ENCODE data around the gene BAIAP2. TPM values are rescaled to one million over a fixed set of nuclear protein-coding genes. Genes with fewer than 3 reads are reported as not detected.

Gene BAIAP2
- total RNA-seq, 1 donor from 2014 or later: 139 TPM

GRCh38 chr17:80999536-81000333 lies 35.2 kb upstream of the BAIAP2 start:
- Histone ChIP-seq H3K36me3 (peaks cover 52% of the 10 kb centered on the region), H3K27ac (no peak overlapping the region), H3K27me3 (peaks cover 18% of the 10 kb centered on the region), H3K4me3 (no peak overlapping the region), H3K9me3 (no peaks in the 10 kb centered on the region), H3K4me1 (peaks cover 22% of the 10 kb centered on the region)
- ATAC-seq (no peak), DNase-seq (no peak)
- intact Hi-C loops (cut with DNase I): no loop called here
- TF ChIP-seq CTCF (IDR thresholded peaks at IDR 0.05): no peak

GRCh38 chr17:81000334-81000630 lies 34.7 kb upstream of the BAIAP2 start:
- TF ChIP-seq CTCF (IDR thresholded peaks at IDR 0.05): no peak
- peaks cover 22% of the 10 kb centered on the region for H3K4me1 ChIP-seq

GRCh38 chr17:81000631-81001357 lies 34.2 kb upstream of the BAIAP2 start:
- intact Hi-C loops (cut with DNase I): no loop called here

More at GRCh38 chr17:81000334-81000630, 34.7 kb upstream of the BAIAP2 start:
- H3K4me3 ChIP-seq: no peak overlapping the region
- no peak overlapping the region for H3K27ac ChIP-seq
- ATAC-seq (no peak), DNase-seq (no peak)
- peaks cover 47% of the 10 kb centered on the region for H3K36me3 ChIP-seq
- H3K9me3 ChIP-seq: no peaks in the 10 kb centered on the region
- intact Hi-C loops (cut with DNase I): no loop called here
- H3K27me3 ChIP-seq: peaks cover 23% of the 10 kb centered on the region

GRCh38 chr17:81002013-81002384 lies 33.0 kb upstream of the BAIAP2 start:
- peaks cover 22% of the 10 kb centered on the region for H3K4me1 ChIP-seq
- H3K27ac ChIP-seq: no peak overlapping the region
- no peaks in the 10 kb centered on the region for H3K9me3 ChIP-seq
- H3K4me3 ChIP-seq: no peak overlapping the region
- TF ChIP-seq CTCF (IDR thresholded peaks at IDR 0.05): no peak
- peaks cover 28% of the 10 kb centered on the region for H3K27me3 ChIP-seq
- DNase-seq (no peak), ATAC-seq (no peak)
- peaks cover 30% of the 10 kb centered on the region for H3K36me3 ChIP-seq
- intact Hi-C loops (cut with DNase I): no loop called here

More at GRCh38 chr17:81000631-81001357, 34.2 kb upstream of the BAIAP2 start:
- Histone ChIP-seq H3K27me3 (peaks cover 28% of the 10 kb centered on the region), H3K27ac (no peak overlapping the region), H3K36me3 (peaks cover 42% of the 10 kb centered on the region), H3K4me3 (no peak overlapping the region), H3K4me1 (peaks cover 22% of the 10 kb centered on the region), H3K9me3 (no peaks in the 10 kb centered on the region)
- ATAC-seq (no peak), DNase-seq (peak; percentile 58)
- no peak for TF ChIP-seq CTCF (IDR thresholded peaks at IDR 0.05)

- H3K27me3 ChIP-seq: peaks cover 28% of the 10 kb centered on the region
- no peak for ATAC-seq
- H3K36me3 ChIP-seq: peaks cover 23% of the 10 kb centered on the region
- H3K4me1 ChIP-seq: peaks cover 22% of the 10 kb centered on the region
- no peak overlapping the region for H3K4me3 ChIP-seq
- H3K9me3 ChIP-seq: no peaks in the 10 kb centered on the region
- DNase-seq: peak; percentile 72
- TF ChIP-seq CTCF (IDR thresholded peaks at IDR 0.05): no peak
- intact Hi-C loops (cut with DNase I): no loop called here
- no peak overlapping the region for H3K27ac ChIP-seq
Measured at GRCh38 chr17:81002409-81003361, 32.3 kb upstream of the BAIAP2 start.
